ENCODE measurements around the gene TIFAB. TPM values are rescaled to one million over a fixed set of nuclear protein-coding genes. Genes with fewer than 3 reads are reported as not detected.
A peak's percentile ranks its signal among the peaks of the same experiment; 100 is the strongest.
"Not testable (repeated sequence)": the region's sequence is repeated elsewhere in the genome, so short reads cannot be mapped to it uniquely, and the experiment has no call there.

Gene TIFAB, protein sequence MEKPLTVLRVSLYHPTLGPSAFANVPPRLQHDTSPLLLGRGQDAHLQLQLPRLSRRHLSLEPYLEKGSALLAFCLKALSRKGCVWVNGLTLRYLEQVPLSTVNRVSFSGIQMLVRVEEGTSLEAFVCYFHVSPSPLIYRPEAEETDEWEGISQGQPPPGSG
- total RNA-seq = not detected

DNA sequence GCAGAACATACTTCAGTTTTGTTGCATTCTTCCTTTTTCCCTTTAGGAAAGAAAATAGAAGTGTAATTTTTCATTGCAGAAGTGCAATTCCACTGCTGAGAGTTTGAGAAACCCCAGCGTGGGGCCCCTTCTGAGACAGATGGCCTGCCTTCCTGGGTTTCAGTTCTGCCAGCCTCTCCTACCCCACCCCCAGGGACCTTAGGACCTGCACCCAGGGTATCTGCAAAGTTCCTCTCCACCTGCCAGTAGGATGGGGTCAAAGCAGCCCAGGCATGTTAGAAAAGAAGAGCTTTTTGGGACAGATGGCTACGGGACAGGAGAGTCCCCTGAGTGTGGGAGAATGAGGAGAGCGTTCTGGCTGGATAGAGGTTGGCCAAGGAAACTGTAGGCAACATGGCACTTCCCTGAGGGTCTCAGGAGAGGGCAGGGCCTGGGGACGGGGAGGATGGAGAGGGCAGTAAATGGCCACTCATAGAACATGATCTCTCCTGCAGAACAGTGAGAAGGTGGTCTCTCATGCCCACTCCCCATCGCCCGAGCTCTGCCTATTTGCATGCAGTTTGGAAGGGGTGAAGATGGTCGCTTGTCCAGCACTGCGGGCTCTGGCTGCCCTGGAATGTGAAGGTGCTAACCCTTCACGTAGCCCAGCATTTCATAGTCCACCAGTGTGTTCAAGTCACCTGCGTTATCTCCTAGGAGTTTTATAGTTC, at the start of gene TIFAB:
Gene TIFAB, minus strand, starts transcription at position 31 of the 710 bp plus-strand sequence. CDS start 2,412 bp downstream, outside the sequence.
- no peak for ATAC-seq

GRCh38 chr5:135498637-135498995, 46.5 kb upstream of the TIFAB start:
- no peak for DNase-seq (ENCODE audit: low spot score)

More for the DNA sequence above, at the start of gene TIFAB:
- DNase-seq (ENCODE audit: low spot score) = no peak

DNA sequence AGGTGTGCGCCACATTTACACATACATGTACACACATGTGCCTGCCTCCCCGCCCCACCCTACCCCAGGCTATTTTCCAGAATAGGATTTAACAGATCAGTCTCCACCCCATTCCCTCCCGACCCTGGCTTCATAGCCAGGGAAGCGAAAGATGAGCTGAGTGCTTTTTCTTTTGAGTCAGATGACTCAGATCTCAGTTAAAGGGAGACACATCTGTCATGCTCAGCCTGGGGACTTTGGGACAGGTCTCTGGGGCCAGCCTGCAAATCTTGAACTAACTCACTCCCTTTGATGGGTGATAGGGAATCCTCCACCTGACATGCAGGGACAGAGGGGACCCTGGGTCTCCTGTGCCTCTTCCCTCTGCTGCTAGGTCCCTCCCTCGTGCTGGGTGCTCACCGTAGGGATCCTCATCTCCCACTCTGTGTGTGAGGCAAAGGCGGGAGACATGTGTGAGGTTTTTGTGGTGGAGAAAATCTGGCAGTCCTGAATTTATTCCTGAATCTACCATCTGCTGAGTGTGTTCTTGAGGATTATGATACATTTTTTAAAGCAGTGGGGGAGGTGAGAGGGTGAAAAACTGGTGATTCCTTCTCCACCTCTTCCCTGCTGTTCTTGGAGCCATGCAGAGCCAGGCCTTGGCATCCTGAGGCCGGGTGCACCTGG, 46.0 kb upstream of the TIFAB start:
- no peak for DNase-seq (ENCODE audit: low spot score)
- no peak for ATAC-seq

More at GRCh38 chr5:135498637-135498995, 46.5 kb upstream of the TIFAB start:
- ATAC-seq = no peak

- ATAC-seq; DNase-seq (ENCODE audit: low spot score): not testable (repeated sequence)
Measured at GRCh38 chr5:135495531-135495930, 43.4 kb upstream of the TIFAB start.

DNA sequence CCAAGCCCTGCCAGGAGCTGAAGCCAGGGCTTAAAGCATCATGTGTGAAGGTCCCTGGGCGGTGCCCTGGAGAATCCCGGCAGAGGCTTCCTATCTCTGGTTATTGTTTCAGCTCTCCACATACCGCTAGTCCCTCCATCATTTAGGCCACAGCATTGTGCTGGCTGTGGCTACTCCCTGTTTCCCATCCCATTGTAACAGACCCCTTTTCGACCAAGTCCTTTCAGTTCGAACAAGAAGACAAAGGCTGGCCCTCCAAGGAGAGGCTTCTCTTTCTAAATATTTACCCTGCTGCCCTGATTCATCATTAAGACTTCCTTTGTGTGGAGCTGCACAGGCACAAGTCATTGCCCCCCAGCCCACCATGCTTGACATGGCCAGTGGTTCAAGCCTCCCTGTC, 42.0 kb upstream of the TIFAB start:
- ATAC-seq (no peak), DNase-seq (ENCODE audit: low spot score) (no peak)

GRCh38 chr5:135493406-135494180, 41.4 kb upstream of the TIFAB start:
- ATAC-seq (no peak), DNase-seq (ENCODE audit: low spot score) (no peak)

DNA sequence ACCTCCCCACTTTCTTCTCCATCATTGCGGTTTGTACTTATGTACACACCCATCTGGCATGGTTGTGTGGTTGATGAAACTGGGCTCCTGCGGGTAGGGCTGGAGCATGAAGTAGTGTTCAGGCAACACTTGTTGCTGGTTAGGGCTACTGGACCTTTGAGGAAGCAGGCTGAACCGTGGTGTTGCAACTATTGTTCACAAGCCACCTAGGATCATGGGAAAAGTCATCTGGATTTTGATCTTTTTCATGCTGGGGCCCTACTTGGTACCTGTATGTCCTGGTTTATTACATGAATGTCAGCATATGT, 40.1 kb upstream of the TIFAB start:
- DNase-seq (ENCODE audit: low spot score) (no peak), ATAC-seq (no peak)

DNA sequence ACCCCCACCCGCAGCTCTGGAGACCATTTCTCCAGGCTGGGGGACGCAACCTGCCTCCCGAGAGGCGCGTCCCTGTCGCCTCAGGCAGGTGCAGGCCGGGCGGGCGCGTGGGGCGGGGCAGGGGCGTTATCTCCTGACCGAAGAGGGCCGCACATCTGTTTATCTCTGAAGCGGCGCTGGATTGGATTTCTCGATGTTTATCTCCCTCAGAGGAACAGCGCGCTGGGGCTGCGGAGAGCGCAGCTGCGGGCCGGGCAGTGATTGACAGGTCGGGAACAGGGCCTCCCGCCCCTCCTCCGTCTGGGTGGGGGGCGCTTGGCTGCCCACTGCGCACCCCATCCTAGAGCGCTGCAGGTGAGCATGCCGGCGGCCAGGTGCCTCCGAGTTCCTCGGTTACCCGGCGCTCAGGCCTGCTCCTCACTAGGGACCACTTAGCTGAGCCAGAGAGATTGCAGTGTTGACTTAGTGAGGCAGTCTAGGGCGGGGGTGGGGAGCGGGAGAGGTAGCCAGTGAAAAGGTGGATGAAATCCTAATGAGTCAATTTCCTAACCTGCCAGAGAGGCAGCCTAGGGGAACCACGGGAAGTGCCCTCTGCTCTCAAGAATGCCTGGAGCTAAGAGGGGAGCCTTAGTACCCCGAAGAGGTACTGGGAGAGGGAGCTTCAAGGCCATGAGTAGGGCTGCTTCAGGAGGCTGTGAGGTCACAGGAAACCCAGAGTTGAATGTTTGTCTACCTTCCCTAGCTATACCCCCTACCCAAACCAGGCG, 39.6 kb upstream of the TIFAB start:
- ATAC-seq (peak; percentile 19), DNase-seq (ENCODE audit: low spot score) (no peak)

DNA sequence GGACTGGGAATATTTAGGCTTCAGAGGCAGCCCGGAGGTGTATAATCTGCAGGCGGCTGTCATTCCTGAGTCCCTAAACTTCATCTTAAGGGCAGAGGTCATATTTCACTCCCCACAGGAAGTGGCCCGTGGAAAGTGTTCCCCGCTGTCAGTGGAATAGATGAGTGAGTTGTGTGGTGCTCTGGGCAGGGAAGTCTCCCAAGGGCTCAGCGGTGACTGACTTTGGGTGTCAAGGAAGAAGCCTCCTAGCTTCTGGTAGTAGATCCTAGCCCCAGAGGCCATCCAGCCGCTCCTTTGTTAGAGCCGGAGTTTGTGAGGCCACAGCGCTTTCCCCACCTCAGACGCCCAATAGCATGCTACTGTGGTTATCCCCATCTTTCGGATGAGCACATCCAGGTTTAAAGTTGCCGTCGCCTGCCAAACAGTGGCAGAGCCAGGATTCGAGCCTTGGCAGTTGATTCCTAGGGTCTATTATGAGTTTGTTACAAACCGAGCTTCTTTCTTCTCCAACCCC, 38.9 kb upstream of the TIFAB start:
- no peak for ATAC-seq
- DNase-seq (ENCODE audit: low spot score) = no peak

GRCh38 chr5:135490245-135491037, 38.3 kb upstream of the TIFAB start:
- DNase-seq (ENCODE audit: low spot score) (no peak), ATAC-seq (no peak)

GRCh38 chr5:135489466-135490244, 37.5 kb upstream of the TIFAB start:
- ATAC-seq = no peak
- DNase-seq (ENCODE audit: low spot score) = no peak

- DNase-seq (ENCODE audit: low spot score) (no peak), ATAC-seq (no peak)
Measured at GRCh38 chr5:135488727-135489465, 36.7 kb upstream of the TIFAB start.

DNA sequence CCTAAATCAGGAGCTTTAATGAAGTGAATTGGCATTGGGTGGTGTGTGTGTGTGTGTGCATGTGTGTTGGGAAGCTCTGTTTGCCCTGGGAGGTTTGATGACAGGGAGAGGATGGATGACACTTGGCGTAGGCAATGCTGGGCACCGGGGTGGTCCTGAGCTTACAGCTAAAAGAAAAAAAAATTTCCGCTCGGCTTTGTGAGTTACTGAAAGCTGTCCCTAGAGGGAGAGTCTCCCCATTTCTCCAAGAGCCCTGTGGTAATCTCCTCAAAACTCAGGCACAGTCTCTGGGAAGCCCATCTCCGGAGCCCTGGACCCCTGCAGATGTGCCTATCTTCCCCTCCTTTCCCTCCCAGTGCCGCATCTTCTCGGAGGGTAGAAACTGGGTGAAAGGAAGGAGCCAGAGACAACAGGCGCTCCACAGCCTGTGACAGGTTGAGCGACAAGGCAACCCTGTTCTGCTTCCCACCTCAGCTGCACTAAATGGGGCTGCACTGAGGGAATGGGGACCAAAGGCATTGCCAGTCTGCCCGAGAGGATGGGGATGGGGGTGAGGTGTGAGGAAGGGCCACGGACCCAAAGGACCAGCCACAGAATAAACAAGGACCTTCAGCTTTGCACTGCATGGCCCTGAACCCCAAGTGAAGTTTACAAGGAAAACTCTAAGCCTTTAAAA, 35.8 kb upstream of the TIFAB start:
- no peak for DNase-seq (ENCODE audit: low spot score)

GRCh38 chr5:135487037-135487395, 34.9 kb upstream of the TIFAB start:
- no peak for DNase-seq (ENCODE audit: low spot score)
- no peak for ATAC-seq

More for the DNA sequence above, 35.8 kb upstream of the TIFAB start:
- ATAC-seq = no peak

DNA sequence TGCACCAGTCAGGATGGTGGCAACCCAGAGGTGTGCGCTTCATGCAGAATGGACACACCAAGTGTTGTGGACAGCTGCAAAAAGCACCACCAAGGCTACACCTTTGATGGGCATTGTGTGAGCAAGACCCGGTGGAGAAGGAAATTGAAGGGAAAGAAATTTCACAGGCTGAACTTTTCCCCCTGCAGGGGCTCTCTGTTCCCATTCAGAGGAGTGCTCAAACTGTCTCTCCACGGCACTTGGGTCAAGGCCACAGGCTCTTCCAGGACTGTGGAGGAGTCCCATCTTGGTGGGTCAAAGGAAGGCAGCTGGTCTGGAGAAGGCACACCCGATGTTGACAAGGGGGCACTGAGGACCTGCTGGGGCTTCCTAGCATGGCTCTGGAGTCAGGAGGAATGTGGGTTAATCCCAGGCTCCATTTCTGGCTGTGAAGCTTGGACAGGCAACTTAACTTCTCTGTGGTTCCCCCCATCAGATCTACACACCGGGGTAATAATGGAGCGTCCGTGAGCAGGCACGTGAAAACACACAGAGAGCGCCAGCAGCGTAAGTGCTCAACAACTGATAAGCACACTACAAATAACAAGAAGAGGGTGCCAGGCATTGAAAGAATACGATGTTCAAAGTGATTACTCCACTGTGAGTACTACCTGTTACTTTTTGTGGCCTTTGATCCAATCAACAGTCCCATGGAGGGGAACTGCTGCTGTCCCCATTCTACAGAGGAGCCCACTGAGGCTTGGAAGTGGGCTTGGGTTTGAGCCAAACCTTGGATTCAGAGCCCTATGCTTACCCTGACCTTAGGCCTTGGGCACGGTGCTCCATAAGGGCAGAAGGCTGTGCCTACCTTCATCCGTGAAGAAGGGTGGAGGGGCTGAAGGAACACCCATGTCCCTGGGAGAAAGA, 34.2 kb upstream of the TIFAB start:
- ATAC-seq (no peak), DNase-seq (ENCODE audit: low spot score) (no peak)

DNA sequence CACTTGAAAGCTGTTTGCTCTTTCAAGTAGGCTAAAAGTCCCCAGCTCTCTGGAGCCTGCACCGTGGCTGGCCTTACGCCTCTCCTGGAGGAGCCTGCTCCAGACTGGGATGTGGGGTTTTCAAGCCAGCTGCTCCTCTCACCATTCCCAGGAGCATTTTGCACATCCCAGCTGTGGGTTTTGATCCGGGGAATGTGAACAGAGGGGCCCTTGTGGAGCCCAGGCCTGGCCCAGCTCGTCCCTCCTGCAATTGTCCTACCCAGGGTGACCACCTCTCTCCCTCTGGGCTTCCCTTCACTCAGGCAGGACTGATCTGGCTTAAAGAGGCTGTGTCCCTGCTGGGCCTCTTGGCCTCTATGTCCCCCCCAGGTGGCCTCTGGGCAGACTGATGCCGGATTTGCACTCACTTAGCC, 32.5 kb upstream of the TIFAB start:
- DNase-seq (ENCODE audit: low spot score) = no peak
- no peak for ATAC-seq

GRCh38 chr5:135483254-135483653, 31.1 kb upstream of the TIFAB start:
- DNase-seq (ENCODE audit: low spot score) = no peak
- ATAC-seq = no peak
